GM19468 (cell line): ENCODE data around the gene BRD1.

Source experiments
- ATAC-seq: cut with Tn5 transposase; IDR thresholded peaks from one replicate; pipeline ENCODE4 v1.9.1; 2021; ENCODE audit warnings: mild to moderate bottlenecking, moderate library complexity, moderate number of reproducible peaks; ENCODE audit not compliant: unreplicated experiment; ENCODE audit errors: extremely low read depth

The BRD1 gene

DNA sequence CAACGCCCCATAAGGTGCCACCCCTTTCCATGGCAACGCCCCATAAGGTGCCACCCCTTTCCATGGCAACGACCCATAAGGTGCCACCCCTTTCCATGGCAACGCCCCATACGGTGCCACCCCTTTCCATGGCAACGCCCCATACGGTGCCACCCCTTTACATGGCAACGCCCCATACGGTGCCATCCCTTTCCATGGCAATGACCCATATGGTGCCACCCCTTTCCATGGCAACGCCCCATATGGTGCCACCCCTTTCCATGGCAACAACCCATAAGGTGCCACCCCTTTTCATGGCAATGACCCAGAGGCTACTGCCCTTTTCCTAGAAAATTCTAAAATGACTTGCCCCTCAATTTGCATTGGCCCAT, 72.1 kb downstream of the BRD1 start:
- no peak for ATAC-seq

DNA sequence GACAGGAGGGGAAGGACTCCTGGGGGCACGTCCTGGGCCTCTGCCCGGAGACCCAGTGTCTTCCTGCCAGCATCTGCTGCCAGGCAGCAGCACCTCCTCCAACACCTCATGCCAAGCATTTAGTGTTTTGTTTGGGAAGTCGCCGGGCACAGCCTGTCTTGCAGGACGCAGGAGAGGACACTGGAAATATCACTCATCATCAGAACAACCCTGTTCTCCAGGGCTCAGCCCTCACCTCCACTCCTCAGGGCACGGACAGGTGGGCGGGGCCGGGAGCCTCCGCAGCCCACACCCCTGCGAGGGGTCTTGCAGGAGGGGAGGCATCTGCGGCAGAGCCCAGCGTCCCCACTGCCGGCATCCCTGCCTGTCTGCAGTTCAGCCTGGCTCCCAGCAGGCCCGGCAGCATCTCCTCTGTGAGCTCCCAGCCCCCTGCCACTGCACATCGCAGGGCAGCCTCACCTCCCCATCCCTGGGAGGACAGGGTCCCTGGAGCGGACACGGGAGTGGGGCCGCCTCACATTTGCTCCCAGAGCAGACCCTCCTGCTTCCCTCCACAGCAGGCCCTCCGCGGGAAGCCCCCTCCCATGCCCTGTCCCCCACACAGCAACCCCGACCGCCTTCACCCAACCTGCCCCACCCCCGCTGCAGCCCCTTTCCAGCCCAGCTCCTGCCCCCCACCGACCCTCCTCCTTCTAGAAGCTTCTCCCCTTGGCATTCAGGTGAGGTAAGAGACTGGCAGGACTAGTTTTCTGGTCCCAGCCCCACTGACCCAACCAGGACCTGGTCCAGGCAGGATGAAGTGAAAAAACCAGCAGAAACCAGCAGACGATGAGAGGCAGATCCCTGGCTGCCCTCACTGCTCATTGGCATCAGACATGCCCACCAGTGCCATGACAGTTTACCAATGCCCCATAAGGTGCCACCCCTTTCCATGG, 72.7 kb downstream of the BRD1 start:
- no peak for ATAC-seq

DNA sequence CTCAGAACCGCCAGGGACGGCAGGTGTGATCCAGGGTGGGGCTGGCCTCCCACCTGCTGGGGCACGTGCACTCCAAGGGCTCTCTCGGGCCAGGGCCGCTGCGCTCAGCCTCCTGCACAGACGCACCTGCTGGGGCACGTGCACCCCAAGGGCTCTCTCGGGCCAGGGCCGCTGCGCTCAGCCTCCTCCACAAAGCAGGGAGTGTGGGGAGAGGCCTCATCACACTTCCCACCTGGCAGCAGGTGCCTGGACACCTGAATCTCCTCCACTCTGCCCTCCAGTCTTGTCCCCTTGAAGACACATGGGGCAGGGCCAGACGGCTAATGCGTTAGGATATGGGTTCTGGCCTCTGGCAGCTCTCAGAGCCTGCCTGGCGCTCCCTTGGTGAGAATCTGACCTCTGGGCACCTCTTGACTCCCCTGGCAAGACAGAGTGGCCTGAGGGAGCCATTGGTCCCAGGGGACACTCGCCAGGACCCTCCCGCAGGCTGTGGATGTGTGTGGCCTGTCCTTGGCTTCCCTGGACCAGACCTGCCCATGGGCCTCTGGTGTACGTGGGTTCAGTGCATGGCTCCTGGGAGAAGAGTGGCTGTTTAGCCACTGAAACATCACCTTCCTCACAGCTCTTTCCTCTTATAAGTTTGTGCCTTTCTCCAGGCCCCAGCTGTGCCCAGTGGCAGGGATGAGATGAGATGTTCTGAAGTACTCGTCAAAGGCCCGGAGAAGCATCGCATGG, 73.5 kb downstream of the BRD1 start:
- ATAC-seq = no peak

DNA sequence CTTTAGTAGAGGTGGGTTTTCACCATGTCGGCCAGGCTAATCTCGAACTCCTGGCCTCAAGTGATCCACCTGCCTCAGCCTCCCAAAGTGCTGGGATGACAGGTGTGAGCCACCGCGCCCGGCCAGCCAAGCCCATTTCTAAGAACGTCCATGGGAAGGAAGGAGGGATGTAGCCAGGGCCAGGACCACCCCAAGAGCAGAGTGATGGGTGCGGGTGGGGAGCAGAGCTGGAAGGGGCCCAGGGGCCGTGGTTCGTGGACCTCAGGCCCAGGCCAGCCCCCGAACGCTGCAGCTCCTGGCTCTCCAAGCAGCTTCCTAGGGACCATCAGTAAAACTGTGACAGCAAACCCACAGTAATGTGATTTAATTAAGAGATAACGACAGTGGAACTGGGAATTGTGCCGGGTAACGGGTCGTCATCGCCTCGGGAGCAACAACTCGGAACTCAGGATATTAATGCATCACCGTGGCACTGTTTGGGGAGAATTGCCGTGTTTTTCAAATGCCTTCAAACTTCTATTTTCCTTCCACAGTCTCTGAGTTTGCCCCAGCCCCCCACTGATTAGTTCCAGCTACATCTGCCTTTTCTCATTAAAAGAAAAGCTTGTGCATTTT, 74.3 kb downstream of the BRD1 start:
- ATAC-seq = no peak

DNA sequence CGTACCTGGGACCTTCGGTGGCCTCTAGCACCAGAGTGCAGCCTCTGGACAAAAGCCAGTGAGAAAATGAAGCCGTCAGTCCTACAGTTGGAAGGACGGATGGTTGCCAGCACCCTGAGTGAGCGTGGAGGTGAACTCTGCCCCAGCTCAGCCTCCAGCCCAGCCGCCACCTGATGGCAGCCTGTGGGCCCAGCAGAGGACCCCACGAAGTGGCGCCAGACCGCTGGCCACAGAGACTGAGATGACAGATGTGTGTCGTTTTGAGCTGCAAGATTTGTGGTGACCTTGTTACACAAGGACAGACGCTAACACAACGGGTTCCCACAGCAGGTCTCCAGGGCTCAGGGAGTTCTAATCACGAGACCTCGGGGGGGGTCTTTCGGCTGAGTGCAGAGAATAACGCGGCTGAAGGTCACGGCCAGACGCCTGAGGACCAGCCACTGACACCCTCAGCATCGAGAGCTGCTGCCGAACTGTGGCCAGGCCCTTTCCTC, 75.0 kb downstream of the BRD1 start:
- ATAC-seq = no peak

DNA sequence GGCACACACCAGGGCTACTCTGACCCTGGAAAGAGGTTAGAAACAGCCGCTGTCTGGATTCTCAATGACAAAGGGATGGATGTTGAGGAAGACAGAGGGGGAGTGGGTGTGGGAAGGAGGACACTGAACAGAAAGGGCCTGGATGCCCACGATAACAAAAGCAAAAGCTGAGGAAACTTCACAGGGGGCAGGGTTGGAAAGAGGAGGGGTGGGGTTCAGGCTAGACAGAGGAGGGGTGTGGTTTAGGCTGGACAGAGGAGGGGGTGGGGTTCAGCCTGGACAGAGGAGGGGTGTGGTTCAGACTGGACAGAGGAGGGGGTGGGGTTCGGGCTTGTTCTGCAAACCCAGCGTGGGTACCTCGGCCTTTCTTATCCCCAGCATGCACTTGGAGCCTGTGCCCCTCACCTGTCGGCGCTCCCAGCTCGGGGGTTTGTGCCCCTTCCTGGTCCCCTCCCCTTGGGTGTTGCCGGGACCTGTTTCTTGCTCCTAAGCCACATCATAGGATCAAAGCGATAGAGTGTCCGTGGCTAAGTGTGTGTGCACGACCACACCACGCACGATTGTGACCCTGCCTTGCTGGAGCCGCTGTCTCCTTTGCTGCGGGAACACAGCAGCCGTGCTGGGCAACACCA, 75.6 kb downstream of the BRD1 start:
- ATAC-seq = no peak

DNA sequence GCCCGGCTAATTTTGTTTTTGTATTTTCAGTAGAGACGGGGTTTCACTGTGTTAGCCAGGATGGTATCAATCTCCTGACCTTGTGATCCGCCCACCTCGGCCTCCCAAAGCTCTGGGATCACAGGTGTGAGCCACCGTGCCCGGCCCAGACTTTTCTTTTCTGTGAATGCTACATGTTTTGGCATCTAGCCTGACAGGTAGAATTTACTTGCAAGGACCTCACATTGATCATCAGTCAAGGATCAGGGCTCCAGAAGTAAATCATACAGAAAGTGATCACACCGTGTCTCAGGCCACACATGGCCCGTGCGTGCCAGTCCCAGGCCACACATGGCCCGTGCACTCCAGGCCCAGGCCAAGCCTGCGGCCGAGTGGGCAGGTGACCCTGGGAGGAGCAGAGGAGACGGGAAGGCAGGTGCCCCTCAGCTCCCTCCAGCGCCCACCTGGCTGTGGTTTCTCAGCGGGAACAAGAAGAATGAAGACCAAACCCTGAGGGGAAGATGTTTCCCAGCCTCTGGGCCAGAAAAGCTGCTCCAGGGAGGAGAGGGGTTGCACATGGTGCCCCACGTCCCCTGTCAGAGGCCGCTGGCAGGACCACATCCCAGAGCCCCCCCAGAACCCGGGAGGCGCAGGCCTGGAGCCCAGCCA, 76.2 kb downstream of the BRD1 start:
- no peak for ATAC-seq

DNA sequence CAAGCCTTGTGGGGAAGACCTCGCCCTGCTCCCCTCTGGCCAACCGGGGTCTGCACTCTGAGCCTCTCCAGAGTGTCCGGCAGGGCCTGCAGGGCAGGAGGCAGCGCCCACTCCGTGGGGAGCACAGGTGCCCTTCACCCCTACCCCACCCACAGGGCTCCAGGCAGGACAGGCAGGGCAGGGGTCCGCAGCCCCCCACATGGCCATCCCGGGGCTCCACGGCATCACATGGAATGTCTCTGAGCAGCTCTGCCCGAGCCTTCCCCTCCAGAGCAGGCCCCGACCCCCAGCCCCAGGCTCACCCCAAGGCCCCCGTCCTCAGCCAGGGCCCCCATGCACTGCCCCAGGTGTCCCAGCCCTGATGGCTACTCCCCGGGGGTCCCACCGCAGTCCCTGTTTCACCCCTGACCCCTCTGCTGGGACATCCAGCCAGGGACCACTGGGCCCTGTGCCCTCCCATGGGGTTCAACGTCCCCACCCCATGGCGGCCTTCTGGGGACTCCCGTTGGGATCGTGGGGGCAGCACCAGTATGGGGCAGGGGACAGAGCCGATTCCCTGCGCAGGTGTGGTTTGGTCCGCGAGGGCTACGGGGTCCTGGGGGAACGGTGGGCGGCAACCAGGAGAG, 77.7 kb downstream of the BRD1 start:
- no peak for ATAC-seq

DNA sequence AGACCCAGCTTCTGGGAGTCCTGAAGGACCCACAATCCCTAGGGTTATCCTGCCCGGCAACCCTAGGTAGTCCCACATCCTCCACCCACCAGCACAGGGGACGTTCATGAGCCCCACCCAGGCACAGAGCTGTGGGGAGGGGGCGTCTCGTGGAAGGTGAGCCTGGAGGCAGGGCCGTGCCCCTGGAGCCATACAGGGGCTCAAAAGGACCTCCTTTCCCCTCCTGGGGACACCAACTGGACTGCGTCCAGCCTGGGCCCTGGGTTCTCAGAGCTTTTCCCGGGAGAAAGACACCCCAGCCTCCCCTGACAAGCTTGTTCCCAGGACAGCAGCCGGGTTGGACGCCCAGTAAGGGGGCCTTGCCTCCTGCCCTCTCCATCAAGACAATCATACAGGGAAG, 78.4 kb downstream of the BRD1 start:
- ATAC-seq = no peak

DNA sequence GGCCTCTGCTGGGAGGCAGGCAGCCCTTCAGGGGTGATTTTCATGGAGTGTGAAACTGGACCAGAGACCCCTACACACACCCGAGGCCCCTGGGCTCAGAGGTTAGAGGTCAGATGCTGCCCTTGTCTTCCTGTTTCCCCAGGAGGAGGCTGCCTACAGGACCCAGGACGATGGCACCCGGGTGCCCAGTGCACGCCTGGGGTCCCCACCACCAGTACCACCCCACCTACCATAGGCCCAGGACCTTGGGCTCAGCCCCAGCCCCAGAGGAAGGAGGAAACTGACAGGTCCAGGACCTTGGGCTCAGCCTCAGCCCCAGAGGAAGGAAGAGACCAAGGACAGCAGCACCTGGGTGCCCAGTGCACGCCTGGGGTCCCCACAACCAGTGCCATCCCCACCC, 79.2 kb downstream of the BRD1 start:
- ATAC-seq = no peak

DNA sequence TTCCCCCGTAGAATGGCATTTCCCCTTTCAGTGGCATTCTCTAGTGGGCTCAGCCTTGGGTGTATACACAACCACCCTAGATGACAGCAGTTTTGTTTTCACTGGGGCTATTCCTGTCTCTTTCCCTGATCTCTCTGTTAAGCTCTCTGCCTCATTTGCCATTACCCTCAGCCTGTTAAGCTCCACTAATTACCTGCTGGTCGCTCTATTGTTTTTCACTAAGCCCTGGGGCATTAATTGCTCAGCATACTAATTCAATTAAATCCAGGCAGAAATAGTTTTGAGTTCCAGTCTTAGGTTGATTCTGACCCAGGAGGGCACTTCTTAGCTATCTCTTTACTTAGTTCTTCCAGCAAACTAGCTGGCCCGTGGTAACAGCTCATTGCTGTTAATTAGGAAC, 80.0 kb downstream of the BRD1 start:
- ATAC-seq = no peak

DNA sequence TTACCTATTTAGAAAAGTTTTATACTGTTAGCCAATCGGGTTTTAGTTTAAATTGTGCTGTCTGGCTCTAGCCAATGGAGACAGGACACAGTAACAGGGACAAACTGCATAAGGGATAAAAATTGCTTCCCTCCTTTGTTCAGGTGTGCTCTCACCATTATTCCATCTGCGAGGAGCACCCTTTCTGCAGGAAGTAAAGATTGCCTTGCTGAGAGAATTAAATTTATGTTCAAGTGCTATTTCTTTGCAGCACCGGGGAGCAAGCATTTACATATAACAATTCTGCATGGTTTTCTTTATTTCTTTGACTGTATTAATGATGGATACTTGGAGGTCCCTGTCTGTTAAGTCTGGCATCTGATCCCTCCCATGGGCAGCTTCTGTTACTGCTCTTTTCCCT, 80.5 kb downstream of the BRD1 start:
- no peak for ATAC-seq

DNA sequence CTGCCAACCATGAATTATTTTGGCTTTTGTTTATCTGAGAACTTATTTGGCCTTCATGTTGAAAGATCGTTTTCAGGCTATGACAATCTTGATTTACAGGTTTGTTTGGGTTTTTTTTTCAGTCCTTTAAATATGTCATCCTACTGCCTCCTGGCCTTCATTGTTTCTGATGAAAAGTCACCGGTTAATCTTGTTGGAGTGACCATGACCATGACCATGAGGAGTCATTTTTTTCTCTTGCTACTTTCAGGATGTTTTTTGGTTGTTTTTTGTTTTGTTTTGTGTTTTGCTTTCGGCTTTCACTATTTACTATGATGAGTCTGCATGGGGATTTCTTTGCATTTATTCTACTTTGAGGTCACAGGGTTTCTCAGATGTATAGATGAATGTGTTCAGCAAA, 81.6 kb downstream of the BRD1 start:
- ATAC-seq = no peak

DNA sequence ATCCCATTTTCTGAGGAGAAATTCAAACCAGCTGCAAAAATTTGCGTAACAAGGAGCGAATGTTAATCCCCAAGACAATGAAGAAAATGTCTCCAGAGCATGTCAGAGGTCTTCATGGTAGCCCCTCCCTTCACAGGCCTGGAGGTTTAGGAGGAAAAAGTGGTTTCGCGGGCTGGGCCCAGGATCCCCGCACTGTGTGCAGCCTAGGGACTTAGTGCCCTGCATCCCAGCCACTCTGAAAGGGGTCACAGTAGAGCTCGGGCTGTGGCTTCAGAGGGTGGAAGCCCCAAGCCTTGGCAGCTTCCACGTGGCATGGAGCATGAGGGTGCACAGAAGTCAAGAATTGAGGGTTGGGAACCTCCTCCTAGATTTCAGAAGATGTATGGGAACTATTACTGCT, 87.4 kb downstream of the BRD1 start:
- no peak for ATAC-seq

DNA sequence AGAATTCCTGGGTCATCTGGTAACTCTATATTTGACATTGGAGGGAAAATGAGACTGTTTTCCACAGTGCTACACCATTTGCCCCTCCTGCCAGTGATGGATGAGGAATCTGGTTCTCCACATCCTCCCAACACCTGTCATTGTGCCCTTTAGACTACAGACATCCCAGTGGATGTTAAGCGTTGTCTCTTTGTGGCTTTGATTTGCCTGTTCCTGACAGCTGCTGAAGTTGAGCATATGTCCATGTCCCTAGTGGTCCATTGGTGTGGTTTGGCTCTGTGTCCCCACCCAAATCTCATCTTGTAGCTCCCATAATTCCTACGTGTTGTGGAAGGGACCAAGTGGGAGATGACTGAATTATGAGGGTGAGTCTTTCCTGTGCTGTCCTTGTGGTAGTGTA, 88.5 kb downstream of the BRD1 start:
- ATAC-seq = no peak

DNA sequence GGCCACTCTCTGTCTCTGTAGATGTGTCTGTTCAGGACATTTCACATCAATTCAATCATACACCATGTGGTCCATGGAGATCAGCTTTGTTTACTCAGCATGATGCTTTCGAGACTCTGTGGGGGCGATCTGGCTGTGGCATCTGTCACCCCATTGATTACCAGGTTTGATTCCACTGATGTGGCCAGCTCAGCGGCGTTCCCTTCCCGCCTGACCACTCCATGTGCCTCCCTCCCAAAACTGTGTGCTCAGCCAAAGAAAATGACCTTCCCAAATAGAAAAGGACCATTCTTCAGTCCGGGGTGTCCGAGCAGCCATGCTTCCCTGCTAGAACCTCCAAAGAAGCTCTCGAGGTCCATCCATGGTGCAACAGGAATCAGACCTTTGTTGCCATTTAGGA, 89.1 kb downstream of the BRD1 start:
- ATAC-seq = no peak

DNA sequence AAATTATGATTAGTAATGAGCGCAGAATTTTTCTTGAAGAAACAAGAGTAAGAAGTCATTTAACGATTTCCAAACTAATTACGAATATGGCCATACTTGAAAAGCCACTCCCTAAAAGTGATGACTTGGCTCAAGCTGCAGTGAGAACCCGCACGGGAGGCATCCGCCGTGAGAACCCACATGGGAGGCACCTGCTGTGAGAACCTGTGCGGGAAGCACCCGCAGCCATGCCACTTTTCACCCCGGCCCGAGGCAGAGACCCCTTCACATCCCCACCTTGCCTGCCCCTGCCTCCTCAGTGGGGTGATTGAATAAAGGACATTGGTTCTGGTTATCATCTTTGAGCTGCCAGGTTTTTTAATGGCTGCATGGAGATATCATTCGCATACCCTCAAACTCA, 89.7 kb downstream of the BRD1 start:
- ATAC-seq = no peak

DNA sequence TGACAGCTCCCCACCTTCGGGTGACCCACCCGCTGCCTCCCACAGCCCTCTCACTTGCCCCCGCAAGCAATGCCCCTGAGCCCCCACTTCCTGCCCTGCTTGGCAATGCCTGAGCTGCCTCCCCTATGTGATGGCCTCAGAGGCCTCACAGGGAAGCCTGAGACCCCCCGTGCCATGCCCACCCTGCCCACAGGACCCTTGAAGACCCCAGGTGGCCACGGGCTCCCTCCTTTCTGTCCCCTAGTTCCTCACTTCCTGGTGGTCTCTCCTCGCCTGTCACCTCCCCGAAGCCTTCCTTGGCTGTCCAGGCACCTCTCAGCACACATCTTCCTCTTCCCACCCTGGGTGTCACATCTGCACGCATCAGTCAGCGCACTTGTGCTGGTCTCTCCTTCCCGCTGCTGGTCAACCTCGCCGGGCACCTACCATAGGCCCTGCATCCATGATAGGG, 90.5 kb downstream of the BRD1 start:
- no peak for ATAC-seq

DNA sequence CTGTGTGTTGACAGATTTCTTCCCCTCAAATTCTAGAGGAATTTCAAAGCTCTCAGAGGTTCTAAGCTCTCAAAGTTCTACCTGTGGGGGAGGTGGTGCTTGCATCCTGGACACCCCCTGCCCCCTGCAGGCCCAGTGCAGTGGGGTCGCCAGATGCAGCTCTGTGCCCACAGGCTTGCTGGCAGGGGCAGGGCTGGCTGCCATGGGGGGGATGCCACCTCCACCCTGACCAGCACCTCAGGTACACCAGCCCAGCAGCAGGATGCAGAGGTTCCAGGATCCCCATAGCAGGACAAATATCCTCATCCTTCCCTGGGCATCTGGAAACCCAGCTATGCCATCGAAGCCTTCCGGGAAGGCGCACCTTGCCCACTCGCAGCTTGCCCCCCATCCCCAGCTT, 91.1 kb downstream of the BRD1 start:
- no peak for ATAC-seq
